Immature natural killer cell (primary cell): ENCODE results near the gene GATA5. TPM values are rescaled to one million over a fixed set of nuclear protein-coding genes. Genes with fewer than 3 reads are reported as not detected.

Experiments
- DNase-seq, 3 donors: peaks; one replicate each; pipeline ENCODE4 v3.0.0; 2022; ENCODE audit warnings: mixed read lengths in 1 of 3
- H3K27ac Mint-ChIP-seq, 6 donors: one replicate each; pipeline ENCODE4 v1.8.0; 2020; ENCODE audit warnings: mixed read lengths in 6 of 6, mild to moderate bottlenecking in 5 of 6, inconsistent platforms in 4 of 6, moderate library complexity in 3 of 6
- H3K27me3 Mint-ChIP-seq, 3 donors: one replicate each; pipeline ENCODE4 v1.8.0; 2020 to 2021; ENCODE audit warnings: low read depth in 3 of 3, mild to moderate bottlenecking in 3 of 3, mixed read lengths in 3 of 3, moderate library complexity in 3 of 3, inconsistent platforms in 1 of 3
- H3K36me3 Mint-ChIP-seq, 3 donors: one replicate each; pipeline ENCODE4 v1.8.0; 2020; ENCODE audit warnings: mixed read lengths in 3 of 3, inconsistent platforms in 2 of 3, mild to moderate bottlenecking in 2 of 3
- H3K4me1 Mint-ChIP-seq, 2 donors: one replicate each; pipeline ENCODE4 v1.8.0; 2020; ENCODE audit warnings: inconsistent platforms in 2 of 2, mild to moderate bottlenecking in 2 of 2, mixed read lengths in 2 of 2, moderate library complexity in 1 of 2
- H3K4me3 Mint-ChIP-seq, 5 donors: one replicate each; pipeline ENCODE4 v1.8.0; 2020; ENCODE audit warnings: mild to moderate bottlenecking in 5 of 5, mixed read lengths in 5 of 5, inconsistent platforms in 3 of 5, moderate library complexity in 3 of 5
- H3K9me3 Mint-ChIP-seq, 6 donors: one replicate each; pipeline ENCODE4 v1.8.0; 2020; ENCODE audit warnings: mild to moderate bottlenecking in 6 of 6, mixed read lengths in 6 of 6, inconsistent platforms in 4 of 6, moderate library complexity in 3 of 6
- polyA plus RNA-seq, 3 donors: library from polyadenylated mRNA; unstranded; fragments of 300-500 nt; fragmentation: Illumina TruSeq; gene quantifications; one replicate each; pipeline ENCODE4 v1.2.3, GENCODE V29; 2021

GATA5 gene
- polyA plus RNA-seq, 3 donors from 2014 or later = not detected

DNA sequence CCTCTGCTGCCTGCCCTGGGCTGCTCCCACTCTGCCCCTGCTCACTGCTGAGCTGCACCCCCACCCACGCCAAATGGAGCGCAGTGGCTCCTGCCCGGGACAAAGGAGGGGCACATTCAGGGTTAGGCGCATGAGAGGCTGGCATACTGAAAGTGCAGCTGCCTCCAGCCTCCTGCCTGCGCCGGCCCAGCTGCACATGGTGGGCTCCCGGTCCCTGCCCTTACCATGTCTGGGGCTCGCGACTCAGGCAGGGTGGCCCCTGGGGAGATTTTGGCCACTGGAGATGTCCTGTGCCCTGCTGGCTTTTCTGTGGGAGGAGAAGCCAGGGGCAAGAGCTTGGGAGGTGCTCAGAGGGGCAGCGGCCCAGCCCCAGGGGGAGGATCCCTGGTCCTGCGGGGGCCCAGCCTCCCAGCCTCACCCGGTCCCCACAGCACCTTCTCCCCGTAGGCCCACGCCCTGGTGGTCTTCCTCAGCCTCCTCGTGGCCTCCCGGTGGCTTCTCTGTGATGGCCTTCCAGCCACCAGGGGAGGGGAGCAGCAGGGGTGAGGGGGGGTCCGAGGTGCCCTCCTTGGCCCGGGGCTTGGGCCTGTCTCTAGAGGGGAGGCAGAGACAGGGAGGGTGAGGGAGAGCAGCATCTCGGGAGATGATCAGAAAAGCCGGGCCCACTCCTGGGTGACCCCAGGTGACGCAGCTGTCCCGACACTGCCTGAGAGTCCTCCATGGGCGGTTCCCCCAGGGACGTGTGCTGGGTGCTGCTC, 60.3 kb downstream of the GATA5 start:
- no peaks in the 10 kb centered on the region for H3K27me3 Mint-ChIP-seq
- no peak overlapping the region for H3K4me3 Mint-ChIP-seq
- no peaks in the 10 kb centered on the region for H3K4me1 Mint-ChIP-seq
- DNase-seq = no peak
- no peaks in the 10 kb centered on the region for H3K36me3 Mint-ChIP-seq
- H3K9me3 Mint-ChIP-seq = no peaks in the 10 kb centered on the region
- no peak overlapping the region for H3K27ac Mint-ChIP-seq

DNA sequence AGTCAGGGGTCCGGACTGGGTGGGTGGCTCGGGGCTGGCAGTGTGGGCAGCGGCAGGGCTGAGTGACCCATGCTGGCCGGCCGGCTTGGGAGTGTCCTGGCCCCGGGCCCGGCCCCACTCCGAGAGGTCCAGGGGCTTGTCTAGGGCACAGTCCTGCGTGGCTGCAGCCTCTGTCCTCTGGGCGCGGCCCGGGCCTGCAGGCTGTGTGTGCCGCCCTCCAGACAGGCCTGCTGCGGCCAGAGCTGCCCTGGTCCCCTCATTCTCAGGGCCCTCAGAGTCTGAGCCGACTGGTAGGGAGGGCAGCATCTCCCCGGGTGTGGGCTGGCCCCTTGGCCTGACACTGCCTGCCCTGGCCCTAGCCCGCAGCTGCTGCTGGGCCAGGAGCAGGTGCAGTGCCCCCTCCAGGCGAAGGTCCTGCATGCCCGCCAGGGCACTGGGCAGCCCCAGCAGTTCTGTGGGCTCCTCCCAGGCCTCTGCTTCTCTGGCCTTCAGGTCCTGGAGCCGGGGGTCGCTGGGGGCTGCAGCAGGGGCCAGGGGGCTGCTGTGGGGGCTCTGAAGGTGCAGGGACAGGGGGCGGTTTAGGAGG, 61.8 kb downstream of the GATA5 start:
- Mint-ChIP-seq H3K27ac (no peak overlapping the region), H3K4me1 (peaks cover 0 to 8% of the 10 kb centered on the region in 2 donors), H3K36me3 (no peaks in the 10 kb centered on the region), H3K4me3 (no peak overlapping the region), H3K27me3 (no peaks in the 10 kb centered on the region), H3K9me3 (no peaks in the 10 kb centered on the region)
- no peak for DNase-seq

Other genes starting within 250 kb of the GATA5 start
- 10 to 100 TPM; 17.9 to 45.2 (median 24.5) TPM for gene OSBPL2, start 237.5 kb downstream of the GATA5 start, polyA plus RNA-seq
- 100 to 1,000 TPM in 2 of 3 donors, 10 to 100 TPM in 1; 97.2 to 132 (median 108) TPM for gene ADRM1, start 173.0 kb downstream of the GATA5 start, polyA plus RNA-seq
- under 1 TPM in 1 of 3 donors, not detected in 2; 0.30 TPM for gene LAMA5, start 108.7 kb downstream of the GATA5 start, polyA plus RNA-seq
- gene RPS21, start 88.9 kb downstream of the GATA5 start, polyA plus RNA-seq = 1,000 to 10,000 TPM in 2 of 3 donors, 100 to 1,000 TPM in 1; 743 to 1,716 (median 1,008) TPM
- gene CABLES2, start 68.7 kb downstream of the GATA5 start, polyA plus RNA-seq = 1 to 10 TPM; 1.3 to 2.6 (median 2.5) TPM
- not detected for gene RBBP8NL, start 48.5 kb downstream of the GATA5 start, polyA plus RNA-seq
- under 1 TPM in 2 of 3 donors, not detected in 1; 0.34 to 0.40 TPM for gene SLCO4A1, start 166.5 kb upstream of the GATA5 start, polyA plus RNA-seq
- not detected for gene NTSR1, start 232.8 kb upstream of the GATA5 start, polyA plus RNA-seq